Measurements from ENCODE around the gene UNC13A. TPM values are rescaled to one million over a fixed set of nuclear protein-coding genes. Genes with fewer than 3 reads are reported as not detected.

Gene UNC13A
- total RNA-seq, 1 experiment from 2014 or later: 22.2 TPM

DNA sequence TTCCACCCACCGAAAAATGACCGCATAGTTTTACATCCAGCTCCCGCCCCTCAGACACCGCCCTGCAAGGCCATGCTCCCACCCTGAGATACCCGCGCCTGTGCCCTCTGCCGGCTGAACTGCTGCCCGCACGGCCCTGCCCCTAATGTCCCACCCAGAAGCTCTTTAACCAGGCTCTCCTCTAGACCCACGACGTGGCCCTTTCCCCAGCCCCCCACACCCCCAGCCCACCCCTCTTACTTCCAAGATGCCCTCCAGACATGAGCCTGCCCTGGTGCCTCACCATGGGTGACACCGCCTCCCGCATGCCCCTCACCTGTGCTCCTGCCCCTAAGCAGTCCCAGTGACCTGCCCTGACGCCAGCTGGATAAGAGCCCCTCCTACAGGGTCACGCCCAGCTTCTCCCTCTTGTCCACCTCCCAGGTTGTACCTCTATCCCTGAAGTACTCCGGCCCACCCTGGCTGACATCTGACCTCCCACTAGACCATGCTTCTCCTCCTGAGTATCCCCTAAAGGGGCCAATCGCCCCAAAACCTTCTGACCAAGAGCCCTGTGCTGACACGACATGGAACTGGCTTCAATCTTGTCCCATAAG, 81.5 kb downstream of the UNC13A start:
- H3K23me2 ChIP-seq (ENCODE audit: insufficient read length, low read depth, low read length, poor library complexity, severe bottlenecking): no peaks in the 10 kb centered on the region
- H3K27me3 ChIP-seq (ENCODE audit: insufficient read depth, low read length): no peaks in the 10 kb centered on the region
- H3K18ac ChIP-seq (ENCODE audit: insufficient read length, low read depth, low read length): no peak overlapping the region
- no peak overlapping the region for H2BK15ac ChIP-seq (ENCODE audit: low read depth, low read length)
- no peak overlapping the region for H2BK20ac ChIP-seq (ENCODE audit: low read depth, low read length, poor library complexity, severe bottlenecking)
- H3K23ac ChIP-seq (ENCODE audit: insufficient read length, low read depth, low read length): no peak overlapping the region
- H4K20me1 ChIP-seq (ENCODE audit: control insufficient read depth, insufficient read depth, insufficient read length): no peaks in the 10 kb centered on the region
- H3K79me2 ChIP-seq (ENCODE audit: insufficient read depth, low read length): no peaks in the 10 kb centered on the region
- no peaks in the 10 kb centered on the region for H3K9me3 Mint-ChIP-seq
- H4K5ac ChIP-seq (ENCODE audit: insufficient read length, low read depth, low read length): no peak overlapping the region
- no peaks in the 10 kb centered on the region; the same call in 1 of the 2 replicates for H3K4me1 ChIP-seq (ENCODE audit: insufficient read depth, low read length)
- no peak overlapping the region for H2BK120ac ChIP-seq (ENCODE audit: low read depth, low read length, poor library complexity, severe bottlenecking)
- H3K14ac ChIP-seq (ENCODE audit: insufficient read depth, low read length): no peak overlapping the region
- peaks cover 28 to 34% of the 10 kb centered on the region in 2 experiments for H3K4me1 Mint-ChIP-seq
- H3K4me2 ChIP-seq (ENCODE audit: insufficient read depth, insufficient read length, low read length): peak overlapping the region; percentile 5
- TF ChIP-seq, protein P1, sequence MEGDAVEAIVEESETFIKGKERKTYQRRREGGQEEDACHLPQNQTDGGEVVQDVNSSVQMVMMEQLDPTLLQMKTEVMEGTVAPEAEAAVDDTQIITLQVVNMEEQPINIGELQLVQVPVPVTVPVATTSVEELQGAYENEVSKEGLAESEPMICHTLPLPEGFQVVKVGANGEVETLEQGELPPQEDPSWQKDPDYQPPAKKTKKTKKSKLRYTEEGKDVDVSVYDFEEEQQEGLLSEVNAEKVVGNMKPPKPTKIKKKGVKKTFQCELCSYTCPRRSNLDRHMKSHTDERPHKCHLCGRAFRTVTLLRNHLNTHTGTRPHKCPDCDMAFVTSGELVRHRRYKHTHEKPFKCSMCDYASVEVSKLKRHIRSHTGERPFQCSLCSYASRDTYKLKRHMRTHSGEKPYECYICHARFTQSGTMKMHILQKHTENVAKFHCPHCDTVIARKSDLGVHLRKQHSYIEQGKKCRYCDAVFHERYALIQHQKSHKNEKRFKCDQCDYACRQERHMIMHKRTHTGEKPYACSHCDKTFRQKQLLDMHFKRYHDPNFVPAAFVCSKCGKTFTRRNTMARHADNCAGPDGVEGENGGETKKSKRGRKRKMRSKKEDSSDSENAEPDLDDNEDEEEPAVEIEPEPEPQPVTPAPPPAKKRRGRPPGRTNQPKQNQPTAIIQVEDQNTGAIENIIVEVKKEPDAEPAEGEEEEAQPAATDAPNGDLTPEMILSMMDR (conservative IDR thresholded peaks at IDR 0.05): no peak
- peak; percentile 81 for DNase-seq
- no peak overlapping the region for H2AK5ac ChIP-seq (ENCODE audit: insufficient read length, low read length)
- no peak overlapping the region for H3K27ac ChIP-seq (ENCODE audit: insufficient read length, low read depth, low read length)
- H3K27me3 Mint-ChIP-seq (ENCODE audit: low read depth): peaks cover 17% of the 10 kb centered on the region
- no peak overlapping the region for H2BK12ac ChIP-seq (ENCODE audit: insufficient read length, low read depth, low read length)
- no peak overlapping the region for H3K9ac ChIP-seq (ENCODE audit: extremely low read depth, insufficient read length, low read length)
- H2AFZ ChIP-seq (ENCODE audit: low read length): no peak overlapping the region
- no peak overlapping the region for H2BK5ac ChIP-seq (ENCODE audit: insufficient read length, low read length)
- H3K4ac ChIP-seq (ENCODE audit: low read depth, low read length): no peak overlapping the region
- peak overlapping the region; percentile 63 to 75 for H3K4me3 Mint-ChIP-seq
- WGBS (ENCODE audit: extremely low coverage, insufficient read length, low lambda C conversion rate): no CpG with 5 or more reads among the region's 18 CpGs
- H3K79me1 ChIP-seq (ENCODE audit: insufficient read depth, low read depth, low read length, poor library complexity, severe bottlenecking): no peaks in the 10 kb centered on the region
- H4K91ac ChIP-seq (ENCODE audit: insufficient read length, low read depth, low read length): no peak overlapping the region
- no peak overlapping the region for H3T11ph ChIP-seq (ENCODE audit: low read length)
- H3K27ac Mint-ChIP-seq: peak overlapping the region; percentile 51 to 96 (median 72); a peak in 5 of 7 replicates
- H4K8ac ChIP-seq (replicated peaks; ENCODE audit: insufficient read length, low read depth, low read length): no peak overlapping the region
- H3K9me3 ChIP-seq (ENCODE audit: control insufficient read depth, low read depth, low read length): no peaks in the 10 kb centered on the region
- no peak overlapping the region for H3K56ac ChIP-seq (ENCODE audit: insufficient read length, low read depth, low read length)
- peaks cover 10 to 11% (median 11%) of the 10 kb centered on the region in 3 experiments; a peak in 5 of 7 replicates for H3K36me3 Mint-ChIP-seq (ENCODE audit: insufficient read depth in 1 of 3, low read depth in 3 of 3)

All from H9 (cell line).